ENCODE results near the gene LHFPL3. TPM values are rescaled to one million over a fixed set of nuclear protein-coding genes. Genes with fewer than 3 reads are reported as not detected.

The LHFPL3 gene
- total RNA-seq, 1 donor from 2014 or later, result not detected

GRCh38 chr7:104816537-104816936 is 488.1 kb downstream of the LHFPL3 start:
- no peak for DNase-seq
- no peak for TF ChIP-seq CTCF (IDR thresholded peaks at IDR 0.05)
- intact Hi-C loops (cut with micrococcal nuclease), result no loop called here
- ChIA-PET CTCF (no interaction called here), POLR2A (no interaction called here)
- Mint-ChIP-seq H3K27me3 (peaks cover 12% of the 10 kb centered on the region), H3K9me3 (no peaks in the 10 kb centered on the region), H3K4me1 (no peaks in the 10 kb centered on the region), H3K36me3 (ENCODE audit: low read depth) (no peaks in the 10 kb centered on the region), H3K27ac (no peak overlapping the region), H3K4me3 (no peak overlapping the region)
- ATAC-seq (ENCODE audit: low read depth), result no peak

- Mint-ChIP-seq H3K27me3 (peaks cover 7% of the 10 kb centered on the region), H3K27ac (no peak overlapping the region), H3K4me3 (no peak overlapping the region), H3K9me3 (no peaks in the 10 kb centered on the region), H3K4me1 (no peaks in the 10 kb centered on the region), H3K36me3 (ENCODE audit: low read depth) (no peaks in the 10 kb centered on the region)
- ChIA-PET CTCF (no interaction called here), POLR2A (no interaction called here)
- ATAC-seq (ENCODE audit: low read depth) (no peak), DNase-seq (no peak)
- intact Hi-C loops (cut with micrococcal nuclease), result no loop called here
- no peak for TF ChIP-seq CTCF (IDR thresholded peaks at IDR 0.05)
These were observed 490.8 kb downstream of the LHFPL3 start for GRCh38 chr7:104818961-104819880.

- Mint-ChIP-seq H3K9me3 (no peaks in the 10 kb centered on the region), H3K27me3 (peaks cover 7% of the 10 kb centered on the region), H3K27ac (no peak overlapping the region), H3K4me1 (no peaks in the 10 kb centered on the region), H3K4me3 (no peak overlapping the region), H3K36me3 (ENCODE audit: low read depth) (no peaks in the 10 kb centered on the region)
- intact Hi-C loops (cut with micrococcal nuclease), result no loop called here
- ChIA-PET CTCF (no interaction called here), POLR2A (no interaction called here)
- ATAC-seq (ENCODE audit: low read depth) (no peak), DNase-seq (no peak)
- TF ChIP-seq CTCF (IDR thresholded peaks at IDR 0.05), result no peak
These were observed 492.6 kb downstream of the LHFPL3 start for GRCh38 chr7:104820836-104821535.

- Mint-ChIP-seq H3K4me1 (no peaks in the 10 kb centered on the region), H3K27me3 (peaks cover 2% of the 10 kb centered on the region), H3K9me3 (no peaks in the 10 kb centered on the region), H3K4me3 (no peak overlapping the region), H3K36me3 (ENCODE audit: low read depth) (no peaks in the 10 kb centered on the region), H3K27ac (no peak overlapping the region)
- ATAC-seq (ENCODE audit: low read depth) (no peak), DNase-seq (no peak)
- intact Hi-C loops (cut with micrococcal nuclease), result no loop called here
- TF ChIP-seq CTCF (IDR thresholded peaks at IDR 0.05), result no peak
- POLR2A ChIA-PET, result no interaction called here
- CTCF ChIA-PET, result interaction anchor here (1.1 kb wide), 1 partner anchor 25 kb away, joined by 3 read pairs; no protein-coding TSS in a partner anchor
These were observed 494.8 kb downstream of the LHFPL3 start for GRCh38 chr7:104823177-104823576.

- Mint-ChIP-seq H3K36me3 (ENCODE audit: low read depth) (no peaks in the 10 kb centered on the region), H3K4me3 (no peak overlapping the region)
These were observed 496.7 kb downstream of the LHFPL3 start for GRCh38 chr7:104825099-104825498.

More at GRCh38 chr7:104825099-104825498, 496.7 kb downstream of the LHFPL3 start:
- no peak overlapping the region for H3K27ac Mint-ChIP-seq
- ATAC-seq (ENCODE audit: low read depth) (no peak), DNase-seq (no peak)
- no peaks in the 10 kb centered on the region for H3K27me3 Mint-ChIP-seq
- no peaks in the 10 kb centered on the region for H3K4me1 Mint-ChIP-seq
- intact Hi-C loops (cut with micrococcal nuclease), result no loop called here
- ChIA-PET CTCF (no interaction called here), POLR2A (no interaction called here)
- H3K9me3 Mint-ChIP-seq, result no peaks in the 10 kb centered on the region
- TF ChIP-seq CTCF (IDR thresholded peaks at IDR 0.05), result no peak
